Fibroblast of mammary gland (primary cell): ENCODE measurements around the gene FJX1.
A peak's percentile ranks its signal among the peaks of the same experiment; 100 is the strongest.

Source experiments
- DNase-seq: peaks from one replicate; pipeline ENCODE4 v3.0.0-alpha.2; 2010; ENCODE audit warnings: low read depth
- H3K4me3 ChIP-seq: 2 replicates; pipeline ENCODE4 v1.5.1; 2011; ENCODE audit warnings: low read depth, mild to moderate bottlenecking, low read length, moderate library complexity; ENCODE audit not compliant: control insufficient read depth
- CTCF ChIP-seq: conservative IDR thresholded peaks from 2 replicates; pipeline ENCODE4 v1.5.1; 2011; ENCODE audit warnings: low read depth, low read length, inconsistent platforms; ENCODE audit not compliant: control insufficient read depth, insufficient read depth

FJX1 gene

GRCh38 chr11:35617687-35618496 is at the start of gene FJX1:
Gene FJX1, plus strand, starts transcription at chr11:35618460. Its CDS starts 177 bp downstream, at chr11:35618637.
- peak within 1 kb of the TSS; percentile 64 for H3K4me3 ChIP-seq
- DNase-seq = peak; percentile 95
- TF ChIP-seq CTCF = no peak

- TF ChIP-seq CTCF = no peak
- no peak for DNase-seq
- H3K4me3 ChIP-seq = no peak overlapping the region
These were observed 46.6 kb upstream of the FJX1 start for GRCh38 chr11:35571696-35572095.

GRCh38 chr11:35579557-35580396 is 38.5 kb upstream of the FJX1 start:
- peak; percentile 97 for DNase-seq
- H3K4me3 ChIP-seq = no peak overlapping the region
- TF ChIP-seq CTCF = no peak

GRCh38 chr11:35580397-35580781 is 37.9 kb upstream of the FJX1 start:
- no peak overlapping the region for H3K4me3 ChIP-seq
- DNase-seq = no peak
- TF ChIP-seq CTCF = no peak

GRCh38 chr11:35582033-35582432 is 36.2 kb upstream of the FJX1 start:
- no peak overlapping the region for H3K4me3 ChIP-seq
- TF ChIP-seq CTCF = no peak
- DNase-seq = no peak

GRCh38 chr11:35583126-35583525 is 35.1 kb upstream of the FJX1 start:
- DNase-seq = peak; percentile 97
- no peak overlapping the region for H3K4me3 ChIP-seq
- TF ChIP-seq CTCF = no peak
